Thoracic aorta endothelial cell (primary cell): ENCODE results near the gene HMX2. TPM values are rescaled to one million over a fixed set of nuclear protein-coding genes. Genes with fewer than 3 reads are reported as not detected.

Source experiments
- total RNA-seq: library from RNA; depleted of rRNA; stranded (reverse); fragments of >200 nt; gene quantifications from 2 replicates; pipeline ENCODE4 v1.2.3, GENCODE V29; 2012

The HMX2 gene
- total RNA-seq: not detected in 2 replicates

GRCh38 chr10:123147635-123148413 lies at the start of gene HMX2:
Gene HMX2, plus strand, starts transcription at chr10:123148136. Its CDS starts 243 bp downstream, at chr10:123148379.

GRCh38 chr10:123135415-123136141 lies 12.4 kb upstream of the HMX2 start, which contains the start of gene HMX3:
Gene HMX3, plus strand, starts transcription at chr10:123135970. Its CDS starts 81 bp downstream, at chr10:123136051.

GRCh38 chr10:123154092-123154710 lies 6.3 kb downstream of the HMX2 start, which contains the start of gene BUB3:
Gene BUB3, plus strand, starts transcription at chr10:123154402. Its CDS starts 516 bp downstream, at chr10:123154918.

Other genes starting within 250 kb of the HMX2 start
- not detected in 2 replicates for gene FAM24A, start 237.5 kb upstream of the HMX2 start, total RNA-seq
- gene C10orf88, start 193.9 kb upstream of the HMX2 start, total RNA-seq: 13.4 and 14.8 TPM in 2 replicates
- gene PSTK, start 167.7 kb upstream of the HMX2 start, total RNA-seq: 2.8 and 3.2 TPM in 2 replicates
- 12.8 and 16.1 TPM in 2 replicates for gene IKZF5, start 139.3 kb upstream of the HMX2 start, total RNA-seq
- 8.0 and 12.2 TPM in 2 replicates for gene ACADSB, start 139.1 kb upstream of the HMX2 start, total RNA-seq
- gene HMX3, start 12.2 kb upstream of the HMX2 start, total RNA-seq: not detected in 2 replicates
- 228 and 267 TPM in 2 replicates for gene BUB3, start 6.3 kb downstream of the HMX2 start, total RNA-seq